ENCODE data around the gene EIF3I. TPM values are rescaled to one million over a fixed set of nuclear protein-coding genes. Genes with fewer than 3 reads are reported as not detected.

Gene EIF3I
- total and polyA plus RNA-seq, 2 of the 13 experiments (the other 11 are each of a cell fraction or from before 2014, with no cell fraction given): 210 to 223 TPM

GRCh38 chr1:32247983-32248889 is 26.0 kb downstream of the EIF3I start (continued):
- TF ChIP-seq SMAD1 (CRISPR knock-in tag; IDR thresholded peaks at IDR 0.05; ENCODE audit: borderline replicate concordance, low read depth) (no peak), ZNF263 (CRISPR knock-in tag; IDR thresholded peaks at IDR 0.05) (peak; percentile 25; the same call in 1 of the 2 replicates), ZNF180 (CRISPR knock-in tag; IDR thresholded peaks at IDR 0.05; ENCODE audit: borderline replicate concordance, low read depth) (no peak), ZNF225 (CRISPR knock-in tag; IDR thresholded peaks at IDR 0.05) (no peak; the same call in 1 of the 2 replicates), FOXJ3 (CRISPR knock-in tag; IDR thresholded peaks at IDR 0.05; ENCODE audit: borderline replicate concordance) (no peak), YEATS2 (CRISPR knock-in tag; IDR thresholded peaks at IDR 0.05; ENCODE audit: borderline replicate concordance) (peak; percentile 32; the same call in 1 of the 2 replicates), ZNF550 (CRISPR knock-in tag; IDR thresholded peaks at IDR 0.05; ENCODE audit: borderline replicate concordance) (no peak), ZNF451 (CRISPR knock-in tag; IDR thresholded peaks at IDR 0.05) (no peak), HBP1 (CRISPR knock-in tag; IDR thresholded peaks at IDR 0.05; ENCODE audit: low read depth) (peak; percentile 80; the same call in 1 of the 2 replicates), SMARCE1 (IDR thresholded peaks at IDR 0.05; ENCODE audit: borderline replicate concordance) (no peak), RCOR2 (CRISPR knock-in tag; IDR thresholded peaks at IDR 0.05) (peak; percentile 91), SSRP1 (CRISPR knock-in tag; IDR thresholded peaks at IDR 0.05) (no peak), SNRNP70 (IDR thresholded peaks at IDR 0.05; ENCODE audit: low read depth, low read length) (no peak), ZSCAN22 (CRISPR knock-in tag; IDR thresholded peaks at IDR 0.05) (no peak), ARHGAP35 (CRISPR knock-in tag; IDR thresholded peaks at IDR 0.05; ENCODE audit: borderline replicate concordance) (no peak), PHF8 (CRISPR knock-in tag; IDR thresholded peaks at IDR 0.05) (peak; percentile 34; the same call in 1 of the 2 replicates), ZKSCAN8 (CRISPR knock-in tag; IDR thresholded peaks at IDR 0.05; ENCODE audit: borderline replicate concordance) (no peak), PITX1 (CRISPR knock-in tag; IDR thresholded peaks at IDR 0.05) (peak; percentile 64; the same call in 1 of the 2 replicates), MIER3 (CRISPR knock-in tag; IDR thresholded peaks at IDR 0.05; ENCODE audit: borderline replicate concordance) (peak; percentile 54; the same call in 1 of the 2 replicates), TEAD2 (CRISPR knock-in tag; IDR thresholded peaks at IDR 0.05) (no peak), CCDC6 (CRISPR knock-in tag; IDR thresholded peaks at IDR 0.05) (no peak)
- TF ChIP-seq, protein P1, sequence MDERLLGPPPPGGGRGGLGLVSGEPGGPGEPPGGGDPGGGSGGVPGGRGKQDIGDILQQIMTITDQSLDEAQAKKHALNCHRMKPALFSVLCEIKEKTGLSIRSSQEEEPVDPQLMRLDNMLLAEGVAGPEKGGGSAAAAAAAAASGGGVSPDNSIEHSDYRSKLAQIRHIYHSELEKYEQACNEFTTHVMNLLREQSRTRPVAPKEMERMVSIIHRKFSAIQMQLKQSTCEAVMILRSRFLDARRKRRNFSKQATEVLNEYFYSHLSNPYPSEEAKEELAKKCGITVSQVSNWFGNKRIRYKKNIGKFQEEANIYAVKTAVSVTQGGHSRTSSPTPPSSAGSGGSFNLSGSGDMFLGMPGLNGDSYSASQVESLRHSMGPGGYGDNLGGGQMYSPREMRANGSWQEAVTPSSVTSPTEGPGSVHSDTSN (CRISPR knock-in tag; IDR thresholded peaks at IDR 0.05): 0 out of 2 replicates have a peak, but pooled peaks have one; percentile 19
- TF ChIP-seq, protein P2, sequence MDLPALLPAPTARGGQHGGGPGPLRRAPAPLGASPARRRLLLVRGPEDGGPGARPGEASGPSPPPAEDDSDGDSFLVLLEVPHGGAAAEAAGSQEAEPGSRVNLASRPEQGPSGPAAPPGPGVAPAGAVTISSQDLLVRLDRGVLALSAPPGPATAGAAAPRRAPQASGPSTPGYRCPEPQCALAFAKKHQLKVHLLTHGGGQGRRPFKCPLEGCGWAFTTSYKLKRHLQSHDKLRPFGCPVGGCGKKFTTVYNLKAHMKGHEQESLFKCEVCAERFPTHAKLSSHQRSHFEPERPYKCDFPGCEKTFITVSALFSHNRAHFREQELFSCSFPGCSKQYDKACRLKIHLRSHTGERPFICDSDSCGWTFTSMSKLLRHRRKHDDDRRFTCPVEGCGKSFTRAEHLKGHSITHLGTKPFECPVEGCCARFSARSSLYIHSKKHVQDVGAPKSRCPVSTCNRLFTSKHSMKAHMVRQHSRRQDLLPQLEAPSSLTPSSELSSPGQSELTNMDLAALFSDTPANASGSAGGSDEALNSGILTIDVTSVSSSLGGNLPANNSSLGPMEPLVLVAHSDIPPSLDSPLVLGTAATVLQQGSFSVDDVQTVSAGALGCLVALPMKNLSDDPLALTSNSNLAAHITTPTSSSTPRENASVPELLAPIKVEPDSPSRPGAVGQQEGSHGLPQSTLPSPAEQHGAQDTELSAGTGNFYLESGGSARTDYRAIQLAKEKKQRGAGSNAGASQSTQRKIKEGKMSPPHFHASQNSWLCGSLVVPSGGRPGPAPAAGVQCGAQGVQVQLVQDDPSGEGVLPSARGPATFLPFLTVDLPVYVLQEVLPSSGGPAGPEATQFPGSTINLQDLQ (CRISPR knock-in tag; IDR thresholded peaks at IDR 0.05): no peak
- TF ChIP-seq, protein P3, sequence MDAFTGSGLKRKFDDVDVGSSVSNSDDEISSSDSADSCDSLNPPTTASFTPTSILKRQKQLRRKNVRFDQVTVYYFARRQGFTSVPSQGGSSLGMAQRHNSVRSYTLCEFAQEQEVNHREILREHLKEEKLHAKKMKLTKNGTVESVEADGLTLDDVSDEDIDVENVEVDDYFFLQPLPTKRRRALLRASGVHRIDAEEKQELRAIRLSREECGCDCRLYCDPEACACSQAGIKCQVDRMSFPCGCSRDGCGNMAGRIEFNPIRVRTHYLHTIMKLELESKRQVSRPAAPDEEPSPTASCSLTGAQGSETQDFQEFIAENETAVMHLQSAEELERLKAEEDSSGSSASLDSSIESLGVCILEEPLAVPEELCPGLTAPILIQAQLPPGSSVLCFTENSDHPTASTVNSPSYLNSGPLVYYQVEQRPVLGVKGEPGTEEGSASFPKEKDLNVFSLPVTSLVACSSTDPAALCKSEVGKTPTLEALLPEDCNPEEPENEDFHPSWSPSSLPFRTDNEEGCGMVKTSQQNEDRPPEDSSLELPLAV (CRISPR knock-in tag; conservative IDR thresholded peaks at IDR 0.05; ENCODE audit: low read depth): no peak

Data from HepG2 (cell line).